Mesendoderm (in vitro differentiated cells): ENCODE data around the gene MLLT3.

Source experiments
- DNase-seq: peaks from one replicate; pipeline ENCODE4 v3.0.0; 2013
- H2AK5ac ChIP-seq: 2 replicates; pipeline ENCODE4 v1.6.1; 2013; ENCODE audit warnings: low read length, inconsistent platforms
- H2BK120ac ChIP-seq: 2 replicates; pipeline ENCODE4 v1.6.1; 2013; ENCODE audit warnings: low read depth, mild to moderate bottlenecking, low read length, moderate library complexity, mixed read lengths
- H2BK15ac ChIP-seq: replicated peaks from 2 replicates; pipeline ENCODE4 v1.6.1; 2013; ENCODE audit warnings: low read depth, mild to moderate bottlenecking, moderate library complexity
- H2BK5ac ChIP-seq: 2 replicates; pipeline ENCODE4 v1.6.1; 2013; ENCODE audit warnings: low read length, inconsistent platforms
- H3K18ac ChIP-seq: 2 replicates; pipeline ENCODE4 v1.6.1; 2013; ENCODE audit warnings: mild to moderate bottlenecking, low read length, mixed read lengths
- H3K23ac ChIP-seq: one replicate; pipeline ENCODE4 v1.6.1; 2013; ENCODE audit warnings: low read length
- H3K27ac ChIP-seq: 2 replicates; pipeline ENCODE4 v1.5.1; 2013; ENCODE audit warnings: low read depth, mild to moderate bottlenecking, inconsistent platforms, low read length, moderate library complexity
- H3K27me3 ChIP-seq: 2 replicates; pipeline ENCODE4 v1.6.1; 2013; ENCODE audit warnings: low read length, control low read depth, mild to moderate bottlenecking, inconsistent platforms; ENCODE audit not compliant: insufficient read depth, poor library complexity
- H3K36me3 ChIP-seq: 2 replicates; pipeline ENCODE4 v1.6.1; 2013; ENCODE audit warnings: low read length, inconsistent platforms; ENCODE audit not compliant: control insufficient read depth, insufficient read depth
- H3K4ac ChIP-seq: one replicate; pipeline ENCODE4 v1.6.1; 2013; ENCODE audit warnings: low read depth, mild to moderate bottlenecking, low read length, moderate library complexity
- H3K4me1 ChIP-seq: 2 replicates; pipeline ENCODE4 v1.6.1; 2013; ENCODE audit warnings: low read depth, low read length, inconsistent platforms; ENCODE audit not compliant: control insufficient read depth
- H3K4me2 ChIP-seq: 2 replicates; pipeline ENCODE4 v1.6.1; 2013; ENCODE audit warnings: low read length
- H3K4me3 ChIP-seq: 2 replicates; pipeline ENCODE4 v1.5.1; 2013; ENCODE audit warnings: mild to moderate bottlenecking, low read length
- H3K56ac ChIP-seq: one replicate; pipeline ENCODE4 v1.6.1; 2013; ENCODE audit warnings: low read length
- H3K79me1 ChIP-seq: 2 replicates; pipeline ENCODE4 v1.6.1; 2013; ENCODE audit warnings: low read length, inconsistent platforms
- H3K79me2 ChIP-seq: 2 replicates; pipeline ENCODE4 v1.6.1; 2013; ENCODE audit warnings: mild to moderate bottlenecking, low read length; ENCODE audit not compliant: control insufficient read depth, insufficient read depth
- H3K9ac ChIP-seq: 2 replicates; pipeline ENCODE4 v1.6.1; 2013; ENCODE audit warnings: low read length, inconsistent platforms
- H4K5ac ChIP-seq: one replicate; pipeline ENCODE4 v1.6.1; 2013; ENCODE audit warnings: low read length
- H4K8ac ChIP-seq: one replicate; pipeline ENCODE4 v1.6.1; 2013; ENCODE audit warnings: low read depth, mild to moderate bottlenecking, control low read depth, low read length, moderate library complexity
- WGBS: extraction: QIAGEN DNeasy Blood & Tissue Kit; methylation state at CpG from one replicate; pipeline ENCODE4 v1.1.7; 2013; ENCODE audit warnings: low lambda C conversion rate, missing lambda C conversion rate; ENCODE audit not compliant: insufficient coverage; ENCODE audit errors: extremely low coverage; 5-methylcytosine and 5-hydroxymethylcytosine counted together

The MLLT3 gene

GRCh38 chr9:20396509-20396908, 225.8 kb downstream of the MLLT3 start:
- no peak overlapping the region for H2BK5ac ChIP-seq
- WGBS = no CpG with 5 or more reads among the region's 2 CpGs
- no peak for DNase-seq
- no peaks in the 10 kb centered on the region for H3K4me1 ChIP-seq
- H3K56ac ChIP-seq = no peak overlapping the region
- H3K4me2 ChIP-seq = no peak overlapping the region
- no peaks in the 10 kb centered on the region for H3K79me1 ChIP-seq
- no peak overlapping the region for H4K5ac ChIP-seq
- H4K8ac ChIP-seq = no peak overlapping the region
- H3K18ac ChIP-seq = no peak overlapping the region
- H3K27ac ChIP-seq = no peak overlapping the region
- no peak overlapping the region for H2BK120ac ChIP-seq
- H3K23ac ChIP-seq = no peak overlapping the region
- H3K27me3 ChIP-seq = no peaks in the 10 kb centered on the region
- no peak overlapping the region for H3K9ac ChIP-seq
- no peak overlapping the region for H2AK5ac ChIP-seq
- H3K36me3 ChIP-seq = no peaks in the 10 kb centered on the region
- no peak overlapping the region for H3K4me3 ChIP-seq
- no peaks in the 10 kb centered on the region for H3K79me2 ChIP-seq
- H3K4ac ChIP-seq = no peak overlapping the region
- H2BK15ac ChIP-seq = no peak overlapping the region

- no peak for DNase-seq
- H3K4me2 ChIP-seq = no peak overlapping the region
- H3K4me1 ChIP-seq = no peaks in the 10 kb centered on the region
- H3K56ac ChIP-seq = no peak overlapping the region
- no peak overlapping the region for H3K27ac ChIP-seq
- WGBS = no CpG with 5 or more reads among the region's 2 CpGs
- H3K79me2 ChIP-seq = no peaks in the 10 kb centered on the region
- no peaks in the 10 kb centered on the region for H3K36me3 ChIP-seq
- H3K9ac ChIP-seq = no peak overlapping the region
- no peak overlapping the region for H3K18ac ChIP-seq
- H2AK5ac ChIP-seq = no peak overlapping the region
- H3K4ac ChIP-seq = no peak overlapping the region
- no peak overlapping the region for H4K5ac ChIP-seq
- H4K8ac ChIP-seq = no peak overlapping the region
- no peaks in the 10 kb centered on the region for H3K27me3 ChIP-seq
- H2BK5ac ChIP-seq = no peak overlapping the region
- H3K79me1 ChIP-seq = no peaks in the 10 kb centered on the region
- no peak overlapping the region for H2BK120ac ChIP-seq
- no peak overlapping the region for H2BK15ac ChIP-seq
- H3K4me3 ChIP-seq = no peak overlapping the region
- H3K23ac ChIP-seq = no peak overlapping the region
These were observed 226.6 kb downstream of the MLLT3 start for GRCh38 chr9:20395651-20396050.

DNA sequence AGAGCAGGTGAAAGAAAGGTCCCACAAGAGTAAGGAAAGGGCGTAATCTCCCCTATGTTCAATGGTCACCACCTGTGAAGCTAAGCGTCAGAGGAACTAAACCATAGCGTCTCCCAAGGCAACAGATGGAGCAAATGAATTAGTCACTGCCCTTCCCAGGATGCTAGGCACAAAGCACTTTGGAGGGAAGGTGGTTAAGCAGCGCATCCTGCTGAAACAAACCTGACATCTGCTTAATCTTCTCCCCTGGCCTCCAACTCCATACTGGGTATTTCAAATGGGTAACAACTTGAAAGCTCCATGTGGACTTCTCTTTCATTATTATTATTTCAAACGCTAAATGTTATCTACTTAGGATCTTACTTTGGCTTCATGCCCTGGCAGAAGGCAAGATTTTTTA, 227.3 kb downstream of the MLLT3 start:
- H2AK5ac ChIP-seq = no peak overlapping the region
- H3K23ac ChIP-seq = no peak overlapping the region
- H3K4me3 ChIP-seq = no peak overlapping the region
- no peak overlapping the region for H3K4ac ChIP-seq
- DNase-seq = peak; percentile 27
- H3K56ac ChIP-seq = no peak overlapping the region
- H3K4me1 ChIP-seq = no peaks in the 10 kb centered on the region
- no peak overlapping the region for H3K27ac ChIP-seq
- H4K8ac ChIP-seq = no peak overlapping the region
- no peak overlapping the region for H3K9ac ChIP-seq
- H2BK120ac ChIP-seq = no peak overlapping the region
- no peaks in the 10 kb centered on the region for H3K79me1 ChIP-seq
- H3K27me3 ChIP-seq = no peaks in the 10 kb centered on the region
- no CpG with 5 or more reads among the region's 5 CpGs for WGBS
- no peak overlapping the region for H4K5ac ChIP-seq
- H3K79me2 ChIP-seq = no peaks in the 10 kb centered on the region
- H2BK5ac ChIP-seq = no peak overlapping the region
- no peak overlapping the region for H3K18ac ChIP-seq
- no peaks in the 10 kb centered on the region for H3K36me3 ChIP-seq
- no peak overlapping the region for H3K4me2 ChIP-seq
- H2BK15ac ChIP-seq = no peak overlapping the region

DNA sequence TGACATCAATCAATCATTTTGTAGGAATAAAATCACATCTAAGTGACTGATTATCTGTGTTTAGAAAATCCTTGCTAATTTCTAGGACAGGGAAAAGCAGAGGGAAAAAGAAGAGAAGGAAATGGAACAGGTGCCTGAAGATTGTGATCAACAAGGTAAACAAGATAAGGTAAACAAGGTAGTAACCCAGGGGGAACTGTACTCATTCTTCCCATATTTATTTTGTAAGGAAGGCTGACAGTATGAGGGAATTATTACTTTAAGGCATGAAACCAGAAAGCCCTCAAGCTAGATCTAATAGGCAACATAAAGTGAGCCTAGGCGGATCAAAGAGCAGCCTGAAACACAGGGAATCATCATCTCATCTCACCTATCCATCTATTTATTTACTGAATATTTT, 231.1 kb downstream of the MLLT3 start:
- no peak overlapping the region for H4K8ac ChIP-seq
- no peak overlapping the region for H3K9ac ChIP-seq
- no peak overlapping the region for H2BK5ac ChIP-seq
- no peak overlapping the region for H4K5ac ChIP-seq
- H3K18ac ChIP-seq = no peak overlapping the region
- H3K4me3 ChIP-seq = no peak overlapping the region
- no peaks in the 10 kb centered on the region for H3K36me3 ChIP-seq
- no peak for DNase-seq
- no peak overlapping the region for H3K56ac ChIP-seq
- H2BK120ac ChIP-seq = no peak overlapping the region
- H3K79me1 ChIP-seq = no peaks in the 10 kb centered on the region
- H3K4me2 ChIP-seq = no peak overlapping the region
- H3K4ac ChIP-seq = no peak overlapping the region
- no peak overlapping the region for H2BK15ac ChIP-seq
- H3K23ac ChIP-seq = no peak overlapping the region
- no peaks in the 10 kb centered on the region for H3K27me3 ChIP-seq
- H3K27ac ChIP-seq = no peak overlapping the region
- no peak overlapping the region for H2AK5ac ChIP-seq
- H3K4me1 ChIP-seq = no peaks in the 10 kb centered on the region
- WGBS = no CpG with 5 or more reads among the region's 1 CpG
- H3K79me2 ChIP-seq = no peaks in the 10 kb centered on the region

- Histone ChIP-seq H2BK5ac (no peak overlapping the region), H3K4me1 (no peaks in the 10 kb centered on the region)
These were observed 231.9 kb downstream of the MLLT3 start for GRCh38 chr9:20390400-20390799.

DNA sequence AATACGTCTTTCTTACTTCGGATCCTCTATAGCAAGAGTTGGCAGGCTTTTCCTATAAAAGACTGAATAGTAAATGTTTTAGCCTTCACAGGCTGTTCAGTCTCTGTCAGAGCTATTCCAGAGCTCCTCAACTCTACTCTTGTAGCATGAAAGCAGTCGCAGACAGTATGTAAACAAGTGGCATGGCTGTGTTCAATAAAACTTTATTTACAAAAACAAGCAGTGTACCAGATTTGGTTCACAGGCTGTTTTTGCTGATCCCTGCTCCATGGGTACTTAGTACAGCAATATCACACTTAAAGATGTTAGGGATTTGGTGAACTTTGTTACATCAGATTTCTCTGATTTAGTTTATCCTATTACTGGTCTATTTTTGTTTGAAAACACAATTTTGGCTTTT, 235.2 kb downstream of the MLLT3 start:
- Histone ChIP-seq H2BK5ac (no peak overlapping the region), H3K23ac (no peak overlapping the region), H3K27ac (no peak overlapping the region), H3K4ac (no peak overlapping the region), H3K56ac (no peak overlapping the region), H3K18ac (no peak overlapping the region), H4K8ac (no peak overlapping the region), H2BK15ac (no peak overlapping the region), H3K4me3 (no peak overlapping the region), H3K4me1 (no peaks in the 10 kb centered on the region), H3K4me2 (no peak overlapping the region), H3K9ac (no peak overlapping the region), H2AK5ac (no peak overlapping the region), H3K27me3 (no peaks in the 10 kb centered on the region), H4K5ac (no peak overlapping the region), H3K79me1 (no peaks in the 10 kb centered on the region), H3K36me3 (no peaks in the 10 kb centered on the region), H2BK120ac (no peak overlapping the region), H3K79me2 (no peaks in the 10 kb centered on the region)
- WGBS = no CpG with 5 or more reads among the region's 3 CpGs
- DNase-seq = no peak

More at GRCh38 chr9:20390400-20390799, 231.9 kb downstream of the MLLT3 start:
- Histone ChIP-seq H3K4ac (no peak overlapping the region), H3K23ac (no peak overlapping the region), H2BK120ac (no peak overlapping the region), H3K4me2 (no peak overlapping the region), H2BK15ac (no peak overlapping the region), H2AK5ac (no peak overlapping the region), H4K5ac (no peak overlapping the region), H3K18ac (no peak overlapping the region), H3K9ac (no peak overlapping the region), H3K56ac (no peak overlapping the region), H3K4me3 (no peak overlapping the region), H3K79me1 (no peaks in the 10 kb centered on the region), H3K79me2 (no peaks in the 10 kb centered on the region), H3K27ac (no peak overlapping the region), H4K8ac (no peak overlapping the region), H3K36me3 (no peaks in the 10 kb centered on the region), H3K27me3 (no peaks in the 10 kb centered on the region)
- no peak for DNase-seq
